A549 (cell line): ENCODE results near the gene MEIS1. TPM values are rescaled to one million over a fixed set of nuclear protein-coding genes. Genes with fewer than 3 reads are reported as not detected.

ENCODE experiments used
- ATAC-seq, 2 experiments: fragments of 200-7000 bp in 1 of 2; fragments of >200 bp in 1 of 2; cut with Nextera tagmentation in 1 of 2; cut with Tn5 transposase in 1 of 2; 3 replicates each; pipeline versions ENCODE4 v1.8.0 to v1.9.1; 2018 to 2020; ENCODE audit warnings: mild to moderate bottlenecking in 1 of 2, moderate library complexity in 1 of 2
- CTCF ChIA-PET: fragments of 300-600 bp; sonication (Branson Sonifier 250); formaldehyde crosslinking; extraction: SDS; loops from one replicate; lab custom pipeline; 2021; ENCODE audit warnings: antibody characterized with exemption, inconsistent platforms; lab: Yijun Ruan, JAX
- POLR2A ChIA-PET: fragments of 350-600 bp; formaldehyde crosslinking; extraction: SDS; loops from one replicate; lab custom pipeline; 2021; ENCODE audit warnings: antibody characterized with exemption, inconsistent platforms; lab: Yijun Ruan, JAX
- DNase-seq, 2 experiments: peaks; one replicate each; pipeline versions ENCODE4 v3.0.0 to v3.0.0-alpha.2; 2011 to 2016; ENCODE audit warnings: low read depth in 1 of 2, low spot score in 1 of 2
- FAIRE-seq: peaks from 2 replicates; lab custom pipeline; 2011; peaks lifted over from hg19 to GRCh38; lab: Jason Lieb, UNC
- H3K27ac ChIP-seq, 2 experiments: fragments of >200 bp; sonication (Bioruptor Twin); formaldehyde crosslinking; 3 replicates each; pipeline ENCODE4 v1.5.1; 2016 to 2017
- H3K4me1 ChIP-seq: fragments of >200 bp; sonication (Bioruptor Twin); formaldehyde crosslinking; 3 replicates; pipeline ENCODE4 v1.6.1; 2016
- H3K4me2 ChIP-seq: fragments of >200 bp; sonication (Bioruptor Twin); formaldehyde crosslinking; 3 replicates; pipeline ENCODE4 v1.6.1; 2016
- H3K4me3 ChIP-seq: fragments of >200 bp; sonication (Bioruptor Twin); formaldehyde crosslinking; 3 replicates; pipeline ENCODE4 v1.5.1; 2016
- H3K9me3 ChIP-seq: fragments of >200 bp; sonication (Bioruptor Twin); formaldehyde crosslinking; 3 replicates; pipeline ENCODE4 v1.6.1; 2016
- CBX8 ChIP-seq: fragments of 200-600 bp; sonication (generic); IDR thresholded peaks from 2 replicates; pipeline ENCODE4 v1.6.1; 2016
- EHF ChIP-seq: fragments of 250-450 bp; sonication (Bioruptor Pico); IDR thresholded peaks from 2 replicates; pipeline ENCODE4 v1.5.0; 2020; ENCODE audit warnings: mild to moderate bottlenecking
- EHMT2 ChIP-seq: fragments of 200-600 bp; sonication (generic); IDR thresholded peaks from 2 replicates; pipeline ENCODE4 v1.6.1; 2016; ENCODE audit warnings: antibody characterized with exemption, low read depth, mild to moderate bottlenecking, moderate library complexity
- FOSL2 ChIP-seq, 2 experiments: fragments of 450-650 bp in 1 of 2; fragments of >200 bp in 1 of 2; sonication (Bioruptor Twin) in 1 of 2; formaldehyde crosslinking; IDR thresholded peaks; 2 replicates each; pipeline versions ENCODE4 v1.5.0 to v1.6.1; 2016 to 2020; ENCODE audit warnings: mild to moderate bottlenecking in 1 of 2, moderate library complexity in 1 of 2
- FOXS1 ChIP-seq: fragments of 250-450 bp; sonication (Bioruptor Pico); IDR thresholded peaks from 2 replicates; pipeline ENCODE4 v1.5.0; 2020; ENCODE audit warnings: mild to moderate bottlenecking, moderate library complexity
- HEYL ChIP-seq: fragments of 250-450 bp; sonication (Bioruptor Pico); IDR thresholded peaks from 2 replicates; pipeline ENCODE4 v1.8.0; 2021; ENCODE audit warnings: mild to moderate bottlenecking, moderate library complexity
- HOXB13 ChIP-seq: fragments of 250-450 bp; sonication (Bioruptor Pico); IDR thresholded peaks from 2 replicates; pipeline ENCODE4 v1.5.0; 2020; ENCODE audit warnings: low read depth, mild to moderate bottlenecking, moderate library complexity
- HOXB5 ChIP-seq: fragments of 250-450 bp; sonication (Bioruptor Pico); IDR thresholded peaks from 2 replicates; pipeline ENCODE4 v1.5.0; 2020; ENCODE audit warnings: mild to moderate bottlenecking, moderate library complexity
- JUN ChIP-seq, 2 experiments: fragments of >200 bp; sonication (Bioruptor Twin); formaldehyde crosslinking; IDR thresholded peaks; 2 replicates in 1 of 2; 3 replicates in 1 of 2; pipeline ENCODE4 v1.6.1; 2016 to 2017
- KDM1A ChIP-seq: fragments of 200-600 bp; sonication (generic); IDR thresholded peaks from 2 replicates; pipeline ENCODE4 v1.6.1; 2016; ENCODE audit warnings: low read depth, mild to moderate bottlenecking
- KDM5A ChIP-seq: fragments of 200-600 bp; sonication (generic); IDR thresholded peaks from 2 replicates; pipeline ENCODE4 v1.6.1; 2016; ENCODE audit warnings: antibody characterized with exemption, mild to moderate bottlenecking
- MAZ ChIP-seq: fragments of 150-350 bp; IDR thresholded peaks from 2 replicates; pipeline ENCODE4 v1.6.1; 2014; ENCODE audit warnings: antibody characterized with exemption, low read depth, low read length, borderline replicate concordance
- NPAS2 ChIP-seq: fragments of 250-450 bp; sonication (Bioruptor Pico); IDR thresholded peaks from 2 replicates; pipeline ENCODE4 v1.8.0; 2022; ENCODE audit warnings: mild to moderate bottlenecking, moderate library complexity, borderline replicate concordance
- RFX5 ChIP-seq: fragments of 450-650 bp; IDR thresholded peaks from 2 replicates; pipeline ENCODE4 v1.7.1; 2014; ENCODE audit warnings: antibody characterized with exemption, mild to moderate bottlenecking, moderate library complexity
- TFCP2L1 ChIP-seq: fragments of 250-450 bp; sonication (Bioruptor Pico); IDR thresholded peaks from 2 replicates; pipeline ENCODE4 v1.5.0; 2021; ENCODE audit warnings: mild to moderate bottlenecking
- TP53 ChIP-seq: fragments of 250-450 bp; sonication (Bioruptor Pico); IDR thresholded peaks from 2 replicates; pipeline ENCODE4 v1.5.0; 2021; ENCODE audit warnings: mild to moderate bottlenecking, moderate library complexity
- ZFP36 ChIP-seq: fragments of 450-650 bp; IDR thresholded peaks from 2 replicates; pipeline ENCODE4 v1.6.1; 2014; ENCODE audit warnings: borderline replicate concordance; ENCODE audit not compliant: partially characterized antibody
- ZNF302 ChIP-seq: fragments of 250-450 bp; sonication (Bioruptor Pico); IDR thresholded peaks from 2 replicates; pipeline ENCODE4 v1.9.0; 2021; ENCODE audit warnings: inconsistent platforms, mild to moderate bottlenecking, moderate library complexity
- WGBS: methylation state at CpG from one replicate; pipeline ENCODE4 v1.1.6; 2017; ENCODE audit errors: missing lambda C conversion rate; 5-methylcytosine and 5-hydroxymethylcytosine counted together
- polyA plus RNA-seq, 4 experiments: library from polyadenylated mRNA; depleted of rRNA in 3 of 4; stranded (reverse); fragments of >200 nt; fragmentation: RNase III in 1 of 4; extraction: RNeasy Plus Mini Kit Qiagen cat#74134 plus additional on column Dnase treatment in 1 of 4; gene quantifications; 2 replicates in 3 of 4; 3 replicates in 1 of 4; pipeline ENCODE4 v1.2.3, GENCODE V29; 2011 to 2017
- TF ChIP-seq, protein P1 (sequence below): IDR thresholded peaks from 2 replicates; pipeline ENCODE4 v1.6.1; 2012
- TF ChIP-seq, protein P2 (sequence below): IDR thresholded peaks from 2 replicates; pipeline ENCODE4 v1.6.1; 2012
- TF ChIP-seq, protein P3 (sequence below): IDR thresholded peaks from 2 replicates; pipeline ENCODE4 v1.6.1; 2012; ENCODE audit warnings: low read depth, borderline replicate concordance
- TF ChIP-seq, protein P4 (sequence below): fragments of 200-600 bp; sonication (generic); IDR thresholded peaks from 2 replicates; pipeline ENCODE4 v1.6.1; 2016; ENCODE audit warnings: antibody characterized with exemption, mild to moderate bottlenecking, moderate library complexity

Gene MEIS1
- polyA plus RNA-seq, 2 of the 4 experiments (the other 2 are of a cell fraction), result 1.9 to 4.2 TPM

DNA sequence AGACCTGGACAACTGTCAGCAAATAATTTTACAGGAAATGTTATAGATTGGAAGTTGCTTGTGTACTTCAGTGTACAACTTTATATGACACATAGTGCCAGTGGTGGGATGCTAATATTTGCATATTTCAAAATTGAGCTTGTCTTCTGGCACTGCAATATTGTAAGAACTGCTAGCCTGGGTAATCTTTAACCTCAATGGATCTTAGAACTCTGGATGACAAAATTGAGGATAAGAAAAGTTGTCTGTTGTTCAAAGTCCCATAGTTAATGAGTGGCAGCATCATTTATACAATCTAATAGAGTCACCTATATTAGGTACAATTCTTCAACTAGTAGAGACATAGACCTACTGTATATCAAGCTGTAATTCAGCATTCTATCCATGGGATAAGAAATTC, 110.3 kb downstream of the MEIS1 start:
- H3K4me1 ChIP-seq, result no peaks in the 10 kb centered on the region; the same call in 2 of the 3 replicates
- ATAC-seq, result no peak
- no peak for DNase-seq
- H3K27ac ChIP-seq, result no peak overlapping the region
- CTCF ChIA-PET, result interaction anchor here (1.1 to 1.5 kb wide), 3 partner anchors 9 to 1120 kb away, joined by 3 to 4 read pairs (median 4); no protein-coding TSS in a partner anchor
- no peak for FAIRE-seq
- POLR2A ChIA-PET, result no interaction called here
- H3K4me2 ChIP-seq, result no peak overlapping the region
- no peak overlapping the region for H3K4me3 ChIP-seq
- TF ChIP-seq EHMT2, result no peak
- no peak for TF ChIP-seq KDM1A
- no peak for TF ChIP-seq TFCP2L1 (CRISPR knock-in tag)
- TF ChIP-seq, protein P1, sequence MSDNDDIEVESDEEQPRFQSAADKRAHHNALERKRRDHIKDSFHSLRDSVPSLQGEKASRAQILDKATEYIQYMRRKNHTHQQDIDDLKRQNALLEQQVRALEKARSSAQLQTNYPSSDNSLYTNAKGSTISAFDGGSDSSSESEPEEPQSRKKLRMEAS, result no peak
- TF ChIP-seq, protein P2, sequence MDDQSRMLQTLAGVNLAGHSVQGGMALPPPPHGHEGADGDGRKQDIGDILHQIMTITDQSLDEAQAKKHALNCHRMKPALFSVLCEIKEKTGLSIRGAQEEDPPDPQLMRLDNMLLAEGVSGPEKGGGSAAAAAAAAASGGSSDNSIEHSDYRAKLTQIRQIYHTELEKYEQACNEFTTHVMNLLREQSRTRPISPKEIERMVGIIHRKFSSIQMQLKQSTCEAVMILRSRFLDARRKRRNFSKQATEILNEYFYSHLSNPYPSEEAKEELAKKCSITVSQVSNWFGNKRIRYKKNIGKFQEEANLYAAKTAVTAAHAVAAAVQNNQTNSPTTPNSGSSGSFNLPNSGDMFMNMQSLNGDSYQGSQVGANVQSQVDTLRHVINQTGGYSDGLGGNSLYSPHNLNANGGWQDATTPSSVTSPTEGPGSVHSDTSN, result no peak
- TF ChIP-seq KDM5A, result no peak
- TF ChIP-seq, protein P3, sequence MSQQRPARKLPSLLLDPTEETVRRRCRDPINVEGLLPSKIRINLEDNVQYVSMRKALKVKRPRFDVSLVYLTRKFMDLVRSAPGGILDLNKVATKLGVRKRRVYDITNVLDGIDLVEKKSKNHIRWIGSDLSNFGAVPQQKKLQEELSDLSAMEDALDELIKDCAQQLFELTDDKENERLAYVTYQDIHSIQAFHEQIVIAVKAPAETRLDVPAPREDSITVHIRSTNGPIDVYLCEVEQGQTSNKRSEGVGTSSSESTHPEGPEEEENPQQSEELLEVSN, result no peak
- TF ChIP-seq FOXS1, result no peak
- no peak for TF ChIP-seq HOXB5 (CRISPR knock-in tag)
- TF ChIP-seq ZFP36, result no peak
- no peak for TF ChIP-seq HEYL (CRISPR knock-in tag)
- TF ChIP-seq FOSL2 (IDR thresholded peaks at IDR 0.05), result no peak
- no peak for TF ChIP-seq FOSL2 (CRISPR knock-in tag; IDR thresholded peaks at IDR 0.05)
- no peaks in the 10 kb centered on the region for H3K9me3 ChIP-seq

DNA sequence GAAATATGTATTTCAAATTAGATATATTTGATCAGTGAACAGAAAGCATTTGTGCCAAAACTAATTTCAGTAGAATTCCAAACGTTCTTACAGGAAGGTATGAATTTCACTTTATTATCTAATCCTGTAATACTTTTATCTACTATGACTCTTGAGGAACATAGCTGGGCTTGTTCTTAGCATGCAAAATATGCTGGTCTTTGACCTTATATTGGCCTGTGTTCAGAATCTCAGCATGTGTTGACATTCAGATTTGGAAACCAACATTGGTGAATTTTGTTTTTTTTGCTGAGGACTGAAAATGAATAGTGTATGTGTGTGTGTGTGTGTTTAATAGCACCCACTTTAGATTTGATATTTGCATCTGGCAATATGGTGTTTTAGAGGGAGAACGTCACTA, 112.2 kb downstream of the MEIS1 start:
- 41% methylated on average over 2 of the region's 2 CpGs for WGBS
- POLR2A ChIA-PET, result no interaction called here
- no peak for FAIRE-seq

DNA sequence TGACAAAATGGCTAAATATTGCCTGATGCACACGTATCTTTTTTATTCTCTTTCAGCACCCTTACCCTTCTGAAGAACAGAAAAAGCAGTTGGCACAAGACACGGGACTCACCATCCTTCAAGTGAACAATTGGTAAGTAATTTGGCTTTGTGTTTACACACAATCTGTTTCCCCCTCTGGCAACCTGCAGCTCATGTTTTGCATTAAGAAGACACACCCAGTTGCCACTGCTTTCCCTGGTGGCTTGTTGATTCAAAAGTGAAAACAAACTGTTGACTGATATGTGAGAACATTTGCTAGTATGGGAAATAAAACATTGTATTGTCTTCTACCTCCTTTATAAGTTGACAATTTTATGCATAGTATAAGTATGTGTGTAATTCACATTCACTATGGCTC, 113.0 kb downstream of the MEIS1 start:
- H3K27ac ChIP-seq, result no peak overlapping the region
- H3K9me3 ChIP-seq, result no peaks in the 10 kb centered on the region
- H3K4me2 ChIP-seq, result no peak overlapping the region
- no peak for ATAC-seq
- WGBS, result 36% methylated on average over 2 of the region's 2 CpGs
- POLR2A ChIA-PET, result no interaction called here
- no peaks in the 10 kb centered on the region; the same call in 2 of the 3 replicates for H3K4me1 ChIP-seq
- H3K4me3 ChIP-seq, result no peak overlapping the region
- no peak for FAIRE-seq
- CTCF ChIA-PET, result no interaction called here
- DNase-seq, result no peak
- TF ChIP-seq, protein P4, sequence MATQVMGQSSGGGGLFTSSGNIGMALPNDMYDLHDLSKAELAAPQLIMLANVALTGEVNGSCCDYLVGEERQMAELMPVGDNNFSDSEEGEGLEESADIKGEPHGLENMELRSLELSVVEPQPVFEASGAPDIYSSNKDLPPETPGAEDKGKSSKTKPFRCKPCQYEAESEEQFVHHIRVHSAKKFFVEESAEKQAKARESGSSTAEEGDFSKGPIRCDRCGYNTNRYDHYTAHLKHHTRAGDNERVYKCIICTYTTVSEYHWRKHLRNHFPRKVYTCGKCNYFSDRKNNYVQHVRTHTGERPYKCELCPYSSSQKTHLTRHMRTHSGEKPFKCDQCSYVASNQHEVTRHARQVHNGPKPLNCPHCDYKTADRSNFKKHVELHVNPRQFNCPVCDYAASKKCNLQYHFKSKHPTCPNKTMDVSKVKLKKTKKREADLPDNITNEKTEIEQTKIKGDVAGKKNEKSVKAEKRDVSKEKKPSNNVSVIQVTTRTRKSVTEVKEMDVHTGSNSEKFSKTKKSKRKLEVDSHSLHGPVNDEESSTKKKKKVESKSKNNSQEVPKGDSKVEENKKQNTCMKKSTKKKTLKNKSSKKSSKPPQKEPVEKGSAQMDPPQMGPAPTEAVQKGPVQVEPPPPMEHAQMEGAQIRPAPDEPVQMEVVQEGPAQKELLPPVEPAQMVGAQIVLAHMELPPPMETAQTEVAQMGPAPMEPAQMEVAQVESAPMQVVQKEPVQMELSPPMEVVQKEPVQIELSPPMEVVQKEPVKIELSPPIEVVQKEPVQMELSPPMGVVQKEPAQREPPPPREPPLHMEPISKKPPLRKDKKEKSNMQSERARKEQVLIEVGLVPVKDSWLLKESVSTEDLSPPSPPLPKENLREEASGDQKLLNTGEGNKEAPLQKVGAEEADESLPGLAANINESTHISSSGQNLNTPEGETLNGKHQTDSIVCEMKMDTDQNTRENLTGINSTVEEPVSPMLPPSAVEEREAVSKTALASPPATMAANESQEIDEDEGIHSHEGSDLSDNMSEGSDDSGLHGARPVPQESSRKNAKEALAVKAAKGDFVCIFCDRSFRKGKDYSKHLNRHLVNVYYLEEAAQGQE, result no peak
- TF ChIP-seq HOXB13 (CRISPR knock-in tag) (no peak), EHF (CRISPR knock-in tag) (no peak), CBX8 (no peak), NPAS2 (CRISPR knock-in tag) (no peak), KDM1A (no peak), ZNF302 (CRISPR knock-in tag) (no peak), RFX5 (no peak), HOXB5 (CRISPR knock-in tag) (no peak), TP53 (CRISPR knock-in tag) (no peak)
- TF ChIP-seq, protein P3, result no peak

More for the DNA sequence above, 112.2 kb downstream of the MEIS1 start:
- TF ChIP-seq JUN (IDR thresholded peaks at IDR 0.05), result no peak
- TF ChIP-seq MAZ, result no peak
- Histone ChIP-seq H3K4me1 (no peaks in the 10 kb centered on the region; the same call in 2 of the 3 replicates), H3K9me3 (no peaks in the 10 kb centered on the region), H3K27ac (no peak overlapping the region), H3K4me3 (no peak overlapping the region), H3K4me2 (no peak overlapping the region)
- DNase-seq (no peak), ATAC-seq (no peak)
- CTCF ChIA-PET, result interaction anchor here (1.0 to 1.6 kb wide), 2 partner anchors 14 to 26 kb away, joined by 3 to 7 read pairs; no protein-coding TSS in a partner anchor
